ENCODE measurements around the gene BAZ2A.

The BAZ2A gene

DNA sequence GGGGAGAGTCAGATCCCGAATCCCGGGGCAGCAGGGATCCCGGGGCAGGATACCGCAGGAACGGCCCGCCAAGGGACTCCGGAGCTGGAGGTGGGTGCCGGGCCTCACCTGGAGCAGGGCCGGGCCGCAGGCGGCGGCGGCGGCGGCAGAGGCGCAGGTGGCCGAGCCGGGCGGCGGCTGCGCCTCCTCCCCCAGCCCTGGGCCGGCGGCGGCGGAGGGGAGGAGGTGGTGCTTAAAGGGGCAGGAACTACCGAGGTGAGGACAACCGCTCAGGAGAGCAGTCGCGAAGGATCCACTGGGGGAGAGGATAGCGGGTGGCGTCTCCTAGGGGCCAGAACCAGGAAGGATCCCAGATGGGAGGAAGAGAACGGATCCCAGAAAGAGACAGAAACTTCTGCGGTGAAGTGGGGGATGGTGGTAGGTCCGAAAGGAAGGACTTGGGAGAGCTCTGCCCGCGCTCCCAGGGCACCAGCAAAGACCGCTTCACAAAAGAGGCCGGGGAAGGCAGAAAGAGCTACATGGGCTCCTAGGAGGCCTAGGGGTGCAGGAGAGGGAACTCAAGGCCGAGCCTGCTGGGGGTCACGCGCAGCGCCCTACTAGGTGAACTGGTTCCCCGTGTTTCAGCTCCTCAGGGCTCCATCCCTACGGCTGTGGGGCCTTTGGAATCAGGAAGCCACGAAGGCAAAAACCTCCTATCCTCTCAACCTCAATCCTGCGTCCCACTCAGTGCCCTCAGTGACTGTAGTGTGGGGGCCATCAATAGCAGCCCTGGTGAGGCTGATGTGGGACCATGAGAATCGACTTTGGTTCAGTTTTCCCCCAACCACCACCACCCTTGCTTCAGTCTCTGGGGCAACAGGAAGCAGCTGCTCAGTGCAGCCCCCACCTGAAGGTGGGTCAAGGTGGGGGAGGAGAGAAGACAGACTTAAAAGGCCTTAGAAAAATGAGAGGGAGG lies 5.0 kb upstream of the BAZ2A start:
- DNase-seq = peak; percentile 80

DNA sequence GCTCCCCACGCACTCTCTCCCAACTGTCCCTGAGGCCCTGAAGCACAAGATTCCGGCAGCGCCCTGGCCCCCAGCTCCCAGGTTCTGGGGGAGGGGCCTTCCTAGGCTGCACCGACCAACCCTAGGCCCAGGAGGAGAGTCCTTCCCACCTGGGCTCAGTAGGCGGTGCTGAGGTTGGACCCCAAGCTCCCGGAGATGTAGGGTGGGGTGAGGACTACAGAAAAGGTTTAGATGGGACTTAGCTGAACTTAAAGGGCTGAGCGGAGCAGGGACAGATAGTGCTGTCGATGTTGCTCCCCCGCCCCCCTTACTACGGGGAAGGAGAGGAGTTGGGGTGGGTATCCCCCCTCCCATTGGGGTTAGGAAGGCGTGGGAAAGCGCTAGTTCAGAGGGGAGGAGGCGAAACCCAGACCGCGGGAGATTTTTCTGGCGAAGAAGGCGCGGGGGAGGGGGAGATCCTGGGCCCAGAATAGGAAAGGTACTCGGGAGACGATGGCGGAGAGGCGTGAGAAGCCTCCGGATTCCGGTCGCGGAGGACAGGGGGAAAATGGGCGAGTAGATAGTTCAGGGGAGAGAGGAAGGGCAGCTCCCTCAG lies 4.2 kb upstream of the BAZ2A start:
- peak; percentile 19 for DNase-seq

DNA sequence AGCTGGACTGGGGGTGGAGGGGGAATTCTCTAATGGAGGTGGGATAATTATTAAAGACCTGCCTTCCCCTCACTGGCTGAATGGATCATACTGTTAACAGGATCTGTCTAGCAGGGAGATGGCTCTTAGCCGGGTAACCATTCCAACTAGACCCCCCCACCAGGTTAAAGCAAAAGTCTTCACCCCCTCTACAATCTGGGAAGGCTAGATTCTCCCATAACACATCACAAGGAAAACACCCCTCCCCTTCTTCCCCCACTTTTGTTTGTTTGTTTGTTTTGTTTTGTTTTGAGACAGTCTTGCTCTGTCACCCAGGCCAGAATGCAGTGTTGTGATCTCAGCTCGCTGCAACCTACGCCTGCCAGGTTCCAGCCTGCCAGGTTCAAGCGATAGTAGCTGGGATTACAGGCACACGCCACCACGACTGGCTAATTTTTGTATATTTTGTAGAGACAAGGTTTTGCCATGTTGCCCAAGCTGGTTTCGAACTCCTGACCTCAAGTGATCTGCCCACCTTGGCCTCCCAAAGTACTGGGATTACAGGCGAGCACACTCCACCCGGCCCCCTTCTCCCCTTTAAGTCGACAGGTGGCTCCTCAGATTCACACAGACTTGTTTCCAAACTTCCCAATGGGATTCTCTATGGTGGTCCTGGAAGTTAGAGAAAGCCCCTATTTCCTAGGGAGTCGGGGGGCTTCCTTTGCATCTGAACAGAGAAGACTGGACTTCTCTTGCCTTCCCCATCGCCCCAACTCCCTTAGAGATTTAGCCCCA lies 3.5 kb upstream of the BAZ2A start:
- no peak for DNase-seq

DNA sequence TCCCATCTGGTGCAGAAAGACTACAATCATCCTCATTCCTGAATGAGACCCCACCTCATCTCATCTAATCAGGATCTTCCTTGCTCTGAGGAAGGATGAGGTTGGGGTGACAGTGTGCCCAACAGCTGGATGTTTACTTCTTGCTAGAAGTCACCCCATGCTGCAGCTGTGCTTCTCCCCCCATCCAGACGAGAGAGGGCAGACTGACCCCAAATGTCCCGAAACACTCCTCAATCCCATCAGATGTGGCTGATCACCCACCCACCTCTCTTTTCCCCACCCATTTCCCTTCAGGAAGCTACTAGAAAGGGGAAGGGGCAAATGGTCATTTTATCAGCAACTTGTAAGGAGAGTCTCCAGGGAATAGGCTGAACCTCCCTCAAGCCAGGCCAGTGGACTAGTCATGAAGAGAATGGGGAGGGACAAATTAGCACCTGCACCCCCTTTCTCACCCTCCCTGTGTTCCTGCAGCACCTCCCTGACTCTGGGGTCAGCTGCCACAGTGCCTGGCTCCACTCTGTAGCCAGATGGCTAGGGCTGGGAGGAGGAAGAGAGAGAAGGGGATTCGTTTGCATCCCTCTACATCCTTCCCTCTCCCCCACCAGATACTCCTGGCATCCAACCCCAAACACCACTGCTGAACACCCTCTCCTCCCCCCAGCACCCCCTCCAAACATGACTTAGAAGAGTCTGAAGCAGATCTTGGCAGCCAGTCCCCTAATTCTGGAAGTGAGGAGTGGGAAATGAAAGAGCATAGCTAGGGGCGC lies 2.8 kb upstream of the BAZ2A start:
- DNase-seq = no peak

DNA sequence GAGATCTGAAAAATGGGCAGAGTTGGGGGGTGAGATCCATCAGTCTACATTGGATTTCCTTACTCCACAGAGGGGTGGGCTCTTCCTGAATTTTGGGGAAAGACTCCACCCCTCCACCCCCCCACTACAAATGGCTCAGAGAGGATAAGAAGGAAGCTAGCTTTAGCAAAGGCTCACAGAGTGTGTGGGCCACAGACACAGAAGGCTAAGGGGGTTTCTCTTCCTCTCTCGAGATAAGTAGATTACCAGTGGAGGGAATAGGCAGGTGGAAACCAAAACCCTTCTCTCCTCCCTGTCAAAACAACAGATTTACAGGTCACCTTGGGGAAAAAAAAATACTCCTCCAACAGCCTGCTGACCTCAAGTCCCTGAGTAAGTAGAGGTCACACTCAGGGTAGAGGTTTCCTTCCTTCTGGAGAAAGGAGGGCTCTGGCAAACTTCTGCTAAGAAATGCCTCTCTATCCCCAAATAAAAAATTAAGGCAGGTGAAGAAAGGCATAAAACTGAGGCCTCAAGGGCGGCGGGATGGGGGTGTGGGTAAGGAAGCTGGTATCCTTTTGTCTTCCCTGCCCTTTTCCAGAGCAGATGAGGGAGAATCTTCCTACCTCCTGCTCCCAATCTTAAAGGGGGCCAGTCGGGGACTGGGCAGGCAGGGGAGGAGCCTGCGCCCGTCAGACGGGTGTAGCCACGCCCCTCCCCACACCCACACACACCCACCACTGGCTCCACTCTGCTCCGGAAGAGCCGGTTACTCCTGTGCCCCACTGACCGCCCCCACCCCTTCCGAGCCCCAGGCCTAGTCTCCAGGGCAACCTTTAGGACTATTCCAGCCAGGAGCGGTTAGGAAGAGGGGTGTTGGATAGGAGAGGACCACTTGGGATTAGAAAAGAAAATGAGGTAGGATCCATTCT lies 1.9 kb upstream of the BAZ2A start:
- peak; percentile 68 for DNase-seq

DNA sequence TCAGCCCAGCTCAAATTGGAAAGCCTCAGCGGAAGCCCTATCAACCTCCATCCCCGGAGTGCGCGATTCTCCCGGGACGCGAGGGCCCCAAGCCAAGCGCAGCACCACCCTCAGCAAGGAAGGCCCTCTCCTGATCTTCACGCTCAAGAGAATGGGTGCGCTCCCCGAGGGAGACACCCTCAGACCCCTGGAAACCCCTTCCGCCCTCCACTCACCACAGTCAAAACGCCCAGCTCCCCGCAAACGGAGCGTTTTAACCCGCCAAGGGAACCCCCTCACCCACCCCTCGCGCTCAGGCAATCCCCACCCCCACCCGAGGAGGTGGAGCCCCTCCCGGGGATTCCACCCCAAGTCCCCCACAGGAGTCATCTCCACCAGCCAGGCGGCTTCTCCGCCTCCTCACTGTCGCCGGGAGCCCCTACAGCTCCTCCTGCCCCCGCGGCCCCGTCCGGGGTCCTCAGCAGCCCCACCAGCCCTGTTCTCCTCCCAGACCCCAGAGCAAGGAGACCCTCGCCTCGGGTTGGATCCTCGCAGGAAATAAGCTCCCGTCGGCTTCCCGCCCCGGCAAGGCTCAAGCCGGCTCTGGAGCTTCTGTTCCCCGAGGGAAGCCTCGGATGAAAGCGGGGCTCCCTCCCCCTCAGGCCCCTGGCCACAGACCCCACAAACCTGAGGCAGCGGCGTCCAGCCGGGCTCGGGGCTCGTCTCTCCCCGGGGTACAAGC lies 507 bp downstream of the BAZ2A start:
- peak; percentile 36 for DNase-seq

DNA sequence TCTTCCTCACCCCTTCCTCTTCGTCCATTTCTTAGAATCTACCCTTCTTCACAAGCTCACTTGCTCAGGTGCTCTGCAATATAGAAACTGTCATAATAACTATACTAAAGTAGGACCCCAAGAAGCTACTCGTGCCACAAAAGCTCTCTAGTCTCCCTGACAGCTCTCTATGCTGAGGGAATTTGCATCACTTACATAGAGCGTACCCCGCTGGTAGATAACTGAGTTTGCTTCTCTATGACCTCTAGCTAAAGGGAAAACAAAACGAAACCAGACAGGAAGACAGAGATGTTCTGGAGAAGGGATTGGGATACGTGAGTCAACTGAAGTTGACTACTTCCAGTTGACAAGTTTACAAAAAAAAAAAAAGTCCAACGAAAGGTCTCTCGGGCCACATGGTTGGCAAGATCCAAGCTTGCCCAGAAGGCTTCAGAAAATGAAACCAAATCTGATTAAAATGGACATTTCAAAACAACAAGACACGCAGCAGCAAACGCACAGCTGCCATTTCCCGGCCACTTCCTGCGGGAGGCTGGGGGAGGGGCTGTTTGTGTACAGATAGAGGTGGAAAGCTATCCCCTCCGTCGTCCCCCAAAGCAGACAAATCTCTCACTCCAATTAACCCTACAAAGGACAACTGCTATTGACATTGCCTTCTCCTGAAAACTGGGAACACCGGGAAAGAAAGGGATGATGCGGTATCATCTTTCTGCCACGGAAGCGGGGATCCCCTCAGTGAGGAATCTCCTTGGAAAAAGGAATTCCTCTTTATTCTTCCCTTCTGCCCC lies 1.3 kb downstream of the BAZ2A start:
- peak; percentile 65 for DNase-seq

DNA sequence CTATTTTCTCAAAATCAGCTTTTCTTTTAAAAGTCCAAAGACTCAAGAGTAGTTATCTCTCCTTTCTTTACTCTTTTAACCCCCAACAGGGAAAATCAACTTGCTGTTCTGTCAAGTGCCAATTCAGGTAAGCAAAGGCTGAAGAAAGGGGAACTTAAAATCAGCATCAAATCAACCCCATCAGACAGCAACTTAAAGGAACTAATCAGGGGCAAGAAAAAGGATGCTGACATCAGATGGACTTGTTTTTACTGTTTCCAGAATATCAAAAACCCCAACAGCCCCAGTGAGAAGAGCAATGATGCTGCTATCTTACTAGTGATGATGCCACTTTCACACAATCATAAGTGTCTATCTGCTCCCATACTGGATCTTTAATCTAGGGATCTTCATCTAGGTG lies 3.4 kb downstream of the BAZ2A start:
- no peak for DNase-seq

DNA sequence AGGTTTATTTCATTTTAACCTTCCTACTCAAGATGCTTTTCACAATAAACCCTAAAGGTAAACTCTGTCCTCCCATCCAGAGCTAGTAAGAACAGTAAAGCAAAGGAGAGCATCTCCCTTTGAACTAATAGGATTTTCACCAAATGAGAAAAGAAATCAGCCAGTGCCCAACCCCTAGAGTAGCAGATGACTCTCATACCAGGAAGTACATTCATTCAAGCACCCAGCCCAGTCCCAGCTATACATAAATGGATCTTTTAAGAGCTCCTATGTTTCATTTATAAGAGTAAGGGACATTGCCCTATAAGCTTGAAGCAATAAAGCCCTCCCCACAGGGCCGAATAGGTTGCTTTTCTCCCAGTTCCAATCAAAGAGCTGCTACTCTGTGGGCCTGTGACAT lies 7.6 kb downstream of the BAZ2A start:
- DNase-seq = peak; percentile 23

DNA sequence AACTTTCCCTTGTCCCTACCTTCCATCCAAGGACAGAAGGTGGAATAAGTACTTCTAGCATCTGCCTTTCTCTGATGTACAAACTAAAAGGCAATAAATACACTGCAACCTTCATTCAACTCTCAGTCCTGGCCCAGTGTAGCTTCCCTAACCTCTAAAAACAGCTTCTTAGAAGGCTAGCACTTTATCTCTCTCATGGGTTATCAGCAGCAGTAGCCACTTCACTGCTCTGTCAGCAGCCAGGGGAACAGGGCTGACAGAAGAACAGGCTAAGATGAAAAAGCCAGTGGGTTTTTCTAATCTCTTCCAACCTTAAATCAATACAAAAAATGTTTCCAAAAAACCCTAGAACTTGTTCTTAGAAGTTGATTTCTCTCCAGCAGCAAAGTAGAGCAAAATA lies 13.2 kb downstream of the BAZ2A start:
- no peak for DNase-seq

DNA sequence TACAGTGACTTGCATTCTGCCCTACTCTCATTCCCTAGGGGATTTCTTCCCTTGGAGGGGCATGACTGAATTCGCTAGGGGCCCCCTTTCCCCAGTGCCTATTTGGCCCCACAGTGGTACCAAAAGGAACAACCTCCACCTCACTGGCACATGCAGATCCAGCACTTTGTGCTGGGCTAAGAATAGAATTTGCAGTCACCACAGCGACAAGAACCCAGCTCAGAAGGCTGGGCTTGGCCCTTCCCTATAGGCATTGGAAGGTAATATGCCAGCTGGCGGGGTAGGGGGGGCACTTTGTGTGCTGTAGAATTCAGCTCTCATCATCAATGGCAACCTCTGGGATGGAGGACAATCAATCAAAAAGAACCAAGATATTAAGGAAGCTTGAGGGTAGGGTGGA lies 13.9 kb downstream of the BAZ2A start:
- no peak for DNase-seq

DNA sequence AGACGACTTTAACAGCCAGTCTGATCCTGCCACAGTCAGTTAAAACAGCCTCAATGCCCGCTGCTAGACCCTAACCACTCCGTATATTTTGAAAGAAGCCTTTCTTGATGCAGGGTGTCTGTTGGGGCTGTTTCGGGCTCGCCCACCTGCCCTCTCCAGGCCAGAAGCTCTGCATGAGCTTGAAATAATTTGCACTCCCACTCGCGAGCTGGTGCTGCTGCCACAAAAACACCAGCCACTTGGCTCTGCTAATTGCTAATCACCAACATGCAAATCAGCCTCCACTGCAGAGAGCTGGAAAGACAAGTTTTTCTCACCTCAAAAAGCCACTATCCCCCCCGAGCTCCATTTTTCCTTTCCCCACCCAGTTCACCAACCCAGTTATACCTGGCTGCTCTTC lies 15.5 kb downstream of the BAZ2A start:
- DNase-seq = no peak

DNA sequence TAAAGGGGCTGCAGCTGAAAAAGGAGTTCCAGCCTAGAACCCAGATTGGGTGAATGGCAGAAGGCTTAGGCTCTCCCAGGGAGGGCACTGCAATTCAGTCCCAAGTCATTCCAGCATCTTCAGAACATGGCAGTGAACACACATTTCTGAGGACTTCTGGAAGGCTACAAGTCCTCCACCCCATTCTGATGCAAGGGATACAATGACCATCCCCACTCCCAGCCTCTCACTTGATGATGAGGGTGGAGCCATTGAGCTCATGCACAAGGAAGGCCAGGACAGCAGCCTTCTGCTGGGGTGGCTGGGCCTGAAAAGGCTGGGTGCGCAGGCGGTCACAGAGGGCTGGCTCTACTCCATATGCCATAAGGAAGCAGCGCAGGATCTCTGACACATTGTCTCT lies 25.8 kb downstream of the BAZ2A start:
- no peak for DNase-seq

DNA sequence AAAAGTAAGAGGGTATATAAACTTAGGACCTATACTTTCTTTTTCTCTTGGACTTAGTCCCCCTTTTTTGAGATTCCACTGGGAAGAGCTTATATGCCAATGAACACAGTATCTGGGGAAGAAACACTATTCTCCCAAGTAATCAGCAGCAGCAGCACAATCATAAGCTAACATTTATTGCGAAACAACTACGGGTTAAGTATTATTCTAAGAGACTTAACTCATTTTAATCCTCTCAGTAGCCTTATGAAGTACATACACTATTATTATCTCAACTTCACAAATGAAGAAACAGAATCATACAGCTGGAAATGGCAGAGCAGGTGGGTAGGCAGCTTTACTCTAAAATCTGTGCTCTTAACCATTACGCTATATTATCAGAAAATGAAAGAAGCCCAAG lies 27.9 kb downstream of the BAZ2A start:
- DNase-seq = no peak

DNA sequence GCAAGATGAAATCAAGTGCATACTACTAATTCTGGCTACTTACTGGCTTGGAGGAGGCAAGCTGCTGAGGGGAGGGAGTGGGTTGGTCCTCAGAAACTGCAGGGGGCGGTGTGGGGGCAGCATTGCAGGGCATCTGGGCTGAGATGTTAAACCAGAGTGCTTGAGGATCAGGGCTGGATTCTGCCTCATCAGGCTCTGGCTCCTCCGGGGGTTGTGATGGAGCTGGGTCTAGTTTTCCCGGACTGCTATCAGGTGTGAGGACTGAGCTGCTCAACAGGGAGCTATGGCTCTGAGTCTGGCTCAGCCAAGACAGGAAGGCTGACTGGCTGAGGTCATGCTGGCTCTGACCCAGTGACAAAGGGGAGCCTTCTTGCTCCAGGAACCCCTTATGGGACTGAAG lies 28.6 kb downstream of the BAZ2A start:
- DNase-seq = peak; percentile 15

DNA sequence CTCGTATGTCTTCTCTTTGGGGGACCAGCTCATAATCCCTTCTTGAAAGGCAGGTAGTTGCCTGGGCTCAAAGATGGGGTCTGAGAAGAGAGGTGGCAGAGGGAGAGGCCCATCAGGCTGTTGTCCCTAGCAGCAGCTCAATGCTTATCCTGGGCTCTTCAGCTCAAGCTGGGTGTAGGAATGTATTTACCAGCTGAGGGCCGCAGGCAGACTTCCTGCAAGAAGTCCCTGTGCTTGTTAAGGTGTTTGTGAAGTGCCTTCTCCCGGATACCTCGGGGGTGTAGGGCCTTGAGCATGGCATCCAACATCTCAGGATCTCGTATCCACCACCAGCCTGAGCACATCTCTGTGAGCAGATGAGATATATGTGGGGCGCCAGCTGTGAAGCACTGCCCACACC lies 29.4 kb downstream of the BAZ2A start:
- no peak for DNase-seq

DNA sequence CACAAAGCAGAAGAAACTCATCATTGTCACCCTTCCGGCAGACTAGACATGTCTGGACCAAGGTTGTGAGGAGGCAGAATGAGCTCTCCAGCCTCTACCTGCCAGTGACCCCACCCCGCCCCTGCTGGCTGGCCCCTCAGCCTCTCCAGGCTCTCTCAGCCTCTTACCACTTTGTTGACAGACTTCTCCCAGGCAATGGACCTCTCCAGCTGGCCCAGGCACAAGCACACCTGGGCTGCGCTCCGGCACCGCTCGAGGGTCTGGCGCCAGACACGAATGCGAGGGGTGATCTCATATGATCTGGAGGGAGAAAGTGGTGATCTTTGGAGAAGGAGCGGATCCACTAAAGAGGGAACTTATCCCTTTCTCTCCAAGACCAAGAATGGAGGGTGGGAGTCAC lies 30.3 kb downstream of the BAZ2A start:
- DNase-seq = no peak

DNA sequence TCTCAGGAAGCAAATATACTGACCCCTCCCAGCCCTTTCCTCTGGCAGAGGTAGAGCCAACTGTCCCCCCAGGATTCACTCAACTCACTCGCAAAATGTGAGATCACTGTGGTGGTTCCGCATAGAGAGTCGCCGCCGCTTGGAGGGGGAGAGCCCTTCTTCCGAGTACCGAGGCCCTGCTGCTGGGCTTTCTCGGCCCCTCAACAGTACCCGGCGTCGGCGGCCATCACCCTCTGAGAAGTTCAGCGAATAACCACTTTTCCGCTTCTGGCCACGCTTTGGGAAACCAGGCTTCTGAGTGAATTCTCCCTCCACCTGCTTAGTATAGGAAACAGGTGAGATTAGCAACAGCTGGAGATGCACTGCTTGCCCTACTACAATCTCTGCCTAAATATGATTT lies 31.1 kb downstream of the BAZ2A start:
- no peak for DNase-seq

DNA sequence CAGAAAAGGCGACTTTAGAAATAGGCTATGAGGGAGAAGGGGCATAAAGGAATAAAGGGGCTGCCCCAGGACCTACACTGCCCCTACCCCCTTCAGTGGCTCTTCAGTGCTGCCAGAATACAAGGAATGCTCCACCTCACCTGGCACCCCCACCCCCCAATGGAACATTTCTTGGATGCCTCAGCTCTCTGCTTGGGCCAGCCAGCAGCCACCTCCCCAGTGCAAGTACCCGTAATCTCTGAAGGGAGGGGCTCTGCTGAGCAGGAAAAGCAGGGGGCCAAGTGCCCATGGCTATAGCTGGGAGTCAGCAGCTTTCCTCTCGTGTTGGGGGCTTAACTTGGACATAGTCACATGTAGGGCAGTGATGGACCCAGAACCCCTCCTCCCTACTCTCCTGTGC lies 33.3 kb downstream of the BAZ2A start:
- no peak for DNase-seq

DNA sequence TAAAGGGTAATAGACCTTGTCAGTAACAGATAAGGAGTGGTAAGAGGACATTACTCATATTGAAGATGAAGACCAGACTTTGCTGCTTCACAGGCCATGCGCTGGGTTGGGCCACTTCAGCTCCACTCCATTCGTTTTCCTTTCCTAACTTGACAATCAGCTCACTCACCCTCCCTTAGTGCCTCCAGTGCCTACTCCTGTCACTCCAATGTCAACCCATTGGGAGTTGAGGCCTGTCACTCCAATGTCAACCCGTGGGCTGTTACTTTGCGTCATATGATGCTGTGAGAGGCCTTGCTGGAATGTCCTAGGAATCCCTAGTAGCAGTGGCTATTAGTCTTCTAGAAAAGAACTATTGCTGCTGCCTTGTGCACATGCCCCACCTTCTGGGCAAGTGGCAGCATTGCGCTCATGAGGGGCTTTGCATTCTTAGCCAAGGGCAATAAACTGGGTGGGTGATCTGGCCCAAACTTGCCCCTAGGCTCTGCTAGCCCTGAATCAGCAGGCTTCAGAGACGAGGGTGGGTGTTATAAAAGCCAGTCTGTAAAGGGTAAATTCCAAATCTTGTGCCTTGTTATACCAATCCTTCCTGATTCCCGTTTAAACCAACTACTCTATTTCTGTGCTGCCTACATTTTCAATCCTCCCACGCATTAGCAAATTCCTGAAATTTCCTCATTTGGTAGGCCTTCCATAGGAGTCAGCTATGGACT lies 36.1 kb downstream of the BAZ2A start:
- DNase-seq = peak; percentile 67

Measured in activated CD4-positive, alpha-beta T cell treated with anti-CD3 and anti-CD28 coated beads, Interleukin-2, Interleukin-6, amounts not matched to agents 100 ng/mL and 50 ng/mL, durations not matched to agents 16 hours and 8 hours (primary cell).